Gastroesophageal sphincter (tissue), 4 donors: ENCODE measurements around the gene TBATA. TPM values are rescaled to one million over a fixed set of nuclear protein-coding genes. Genes with fewer than 3 reads are reported as not detected.

ENCODE experiments used
- ATAC-seq: fragments of 150-250 bp; one replicate; pipeline ENCODE4 v1.9.1; 2016; ENCODE audit warnings: mild to moderate bottlenecking, moderate library complexity
- H3K27ac ChIP-seq, 4 donors: fragments of 200-600 bp; sonication (generic) in 3 of 4; 1 replicate in 3 of 4; 2 replicates in 1 of 4; pipeline ENCODE4 v1.5.1; 2016 to 2019
- H3K27me3 ChIP-seq: fragments of 200-600 bp; sonication (generic); one replicate; pipeline ENCODE4 v1.5.1; 2019
- H3K36me3 ChIP-seq, 2 donors: fragments of 200-600 bp; sonication (generic); one replicate each; pipeline ENCODE4 v1.5.1; 2019; ENCODE audit warnings: control low read depth in 1 of 2
- H3K4me1 ChIP-seq, 3 donors: fragments of 200-600 bp; sonication (generic); 1 replicate in 2 of 3; 2 replicates in 1 of 3; pipeline ENCODE4 v1.5.1; 2016 to 2019; ENCODE audit warnings: control low read depth in 2 of 3
- H3K4me3 ChIP-seq, 2 donors: fragments of 200-600 bp; sonication (generic); one replicate each; pipeline ENCODE4 v1.5.1; 2019; ENCODE audit warnings: mild to moderate bottlenecking in 1 of 2, moderate library complexity in 1 of 2
- H3K9me3 ChIP-seq, 3 donors: fragments of 200-600 bp; sonication (generic); one replicate each; pipeline ENCODE4 v1.5.1; 2017 to 2019; ENCODE audit warnings: control low read depth in 2 of 3
- CTCF ChIP-seq, 4 experiments: fragments of 200-600 bp in 2 of 4; fragments of 450-650 bp in 2 of 4; sonication (generic) in 1 of 4; IDR thresholded peaks; one replicate each; pipeline ENCODE4 v1.5.1; 2017 to 2019; ENCODE audit warnings: antibody characterized with exemption in 4 of 4, mild to moderate bottlenecking in 2 of 4, moderate library complexity in 2 of 4
- EP300 ChIP-seq: sonication (generic); formaldehyde crosslinking; IDR thresholded peaks from one replicate; pipeline ENCODE4 v1.6.1; 2017; ENCODE audit warnings: antibody characterized with exemption, mild to moderate bottlenecking
- POLR2A ChIP-seq, 2 donors: fragments of 450-650 bp; IDR thresholded peaks; one replicate each; pipeline ENCODE4 v1.6.1; 2017; ENCODE audit warnings: antibody characterized with exemption in 2 of 2, mild to moderate bottlenecking in 2 of 2, moderate library complexity in 1 of 2
- POLR2AphosphoS5 ChIP-seq: sonication (generic); formaldehyde crosslinking; IDR thresholded peaks from one replicate; pipeline ENCODE4 v1.6.1; 2017; ENCODE audit warnings: antibody characterized with exemption
- WGBS, 2 donors: methylation state at CpG; one replicate each; pipeline ENCODE4 v1.1.5; 2018; ENCODE audit warnings: low coverage in 1 of 2; 5-methylcytosine and 5-hydroxymethylcytosine counted together
- total RNA-seq, 4 donors: library from RNA; depleted of rRNA; stranded (reverse); fragments of >200 nt; gene quantifications; one replicate each; pipeline ENCODE4 v1.1.0, GENCODE V29; 2016

Gene TBATA
- total RNA-seq, 4 donors from 2014 or later = not detected

DNA sequence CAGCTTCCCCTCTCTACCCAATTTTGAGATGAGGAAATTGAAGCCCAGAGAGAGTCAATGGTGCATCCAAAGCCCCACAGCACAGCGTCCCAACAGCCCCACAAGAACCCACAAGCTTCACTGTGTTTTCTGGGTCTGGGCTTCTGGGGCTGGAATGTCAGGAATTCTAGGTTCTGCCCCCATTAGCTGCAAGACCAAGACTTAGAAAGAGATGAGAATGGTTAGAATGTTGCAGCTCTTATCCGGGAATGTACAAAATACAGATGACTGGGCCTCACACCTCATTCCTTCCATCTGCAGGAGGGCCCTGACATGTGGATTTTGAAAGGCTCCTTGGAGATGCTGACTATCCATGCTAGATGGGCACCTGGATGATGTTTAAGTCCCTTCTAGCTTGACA lies 24.5 kb upstream of the TBATA start:
- ATAC-seq = no peak
- no peaks in the 10 kb centered on the region for H3K36me3 ChIP-seq
- H3K4me3 ChIP-seq = no peak overlapping the region
- H3K9me3 ChIP-seq = no peaks in the 10 kb centered on the region
- WGBS, 2 donors = 100% methylated on average over 1 of the region's 2 CpGs; no CpG with 5 or more reads in 1 of the 2 donors
- TF ChIP-seq POLR2A (IDR thresholded peaks at IDR 0.05) = no peak
- TF ChIP-seq EP300 = no peak
- no peak for TF ChIP-seq POLR2AphosphoS5
- no peaks in the 10 kb centered on the region for H3K4me1 ChIP-seq
- H3K27ac ChIP-seq = no peak overlapping the region
- H3K27me3 ChIP-seq = no peaks in the 10 kb centered on the region

DNA sequence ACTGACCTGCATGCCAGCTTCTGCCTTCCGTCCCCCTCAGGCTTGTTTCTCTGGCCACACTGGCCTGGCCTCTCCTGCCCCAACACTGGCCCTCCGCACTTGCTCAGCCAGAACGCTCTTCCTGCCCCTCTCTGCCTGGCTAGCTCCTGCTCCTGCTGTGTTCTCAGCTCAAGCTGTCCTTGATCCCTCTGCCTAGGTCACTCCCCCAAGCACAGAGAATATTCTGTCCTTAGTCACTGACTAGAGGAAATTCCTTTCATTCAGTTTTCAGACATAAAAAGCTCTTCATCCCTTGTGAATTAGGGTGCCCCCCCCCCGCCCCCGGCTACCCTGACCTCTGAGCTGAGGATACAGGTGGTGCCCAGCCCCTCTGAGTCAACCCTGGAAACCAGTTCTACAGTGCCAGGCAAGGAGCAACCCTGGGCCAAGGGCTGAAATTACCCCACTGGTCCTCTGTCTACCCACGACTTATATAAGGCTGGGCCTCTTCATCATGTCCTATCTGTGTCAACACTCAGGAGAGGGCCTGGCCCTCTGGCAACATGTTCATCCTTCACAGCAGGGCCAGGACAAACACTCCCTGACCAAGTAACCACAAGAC lies 23.9 kb upstream of the TBATA start:
- ATAC-seq = no peak
- Histone ChIP-seq H3K27me3 (no peaks in the 10 kb centered on the region), H3K9me3 (no peaks in the 10 kb centered on the region), H3K27ac (no peak overlapping the region), H3K4me1 (no peaks in the 10 kb centered on the region), H3K4me3 (no peak overlapping the region), H3K36me3 (no peaks in the 10 kb centered on the region)
- TF ChIP-seq CTCF (IDR thresholded peaks at IDR 0.05) = no peak
- TF ChIP-seq POLR2AphosphoS5 = no peak
- no peak for TF ChIP-seq EP300
- TF ChIP-seq POLR2A (IDR thresholded peaks at IDR 0.05) = no peak
- 94 to 100% methylated on average over 1 to 4 of the region's 6 CpGs for WGBS, 2 donors

GRCh38 chr10:70807556-70807955 lies 22.4 kb upstream of the TBATA start:
- TF ChIP-seq POLR2AphosphoS5 (no peak), EP300 (no peak), CTCF (IDR thresholded peaks at IDR 0.05) (no peak), POLR2A (IDR thresholded peaks at IDR 0.05) (no peak)
- Histone ChIP-seq H3K9me3 (no peaks in the 10 kb centered on the region), H3K27me3 (no peaks in the 10 kb centered on the region), H3K27ac (no peak overlapping the region), H3K4me1 (no peaks in the 10 kb centered on the region), H3K4me3 (no peak overlapping the region), H3K36me3 (no peaks in the 10 kb centered on the region)
- 79 to 86% methylated on average over 3 of the region's 3 CpGs for WGBS, 2 donors
- ATAC-seq = no peak

DNA sequence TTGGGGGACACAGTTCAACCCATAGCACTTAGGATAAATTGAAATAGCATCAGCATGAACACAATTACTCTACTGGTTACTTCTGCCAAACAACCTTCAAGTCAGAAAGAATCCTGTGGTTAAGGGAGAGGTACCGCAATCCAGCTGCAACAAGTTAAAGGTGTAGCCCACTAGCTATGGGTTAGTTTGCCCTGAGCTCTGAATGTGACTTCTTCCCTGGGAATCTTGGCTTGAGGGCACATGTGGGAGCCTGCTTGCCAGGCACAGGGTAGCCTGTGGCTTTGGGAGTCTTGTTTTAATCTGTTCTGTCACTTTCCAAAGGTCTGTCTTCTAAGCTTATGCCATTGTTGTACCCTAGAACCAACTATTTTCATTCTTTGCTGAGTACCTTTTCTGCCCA lies 21.7 kb upstream of the TBATA start:
- no peaks in the 10 kb centered on the region for H3K36me3 ChIP-seq
- no peak overlapping the region for H3K4me3 ChIP-seq
- H3K9me3 ChIP-seq = no peaks in the 10 kb centered on the region
- ATAC-seq = no peak
- H3K27me3 ChIP-seq = no peaks in the 10 kb centered on the region
- H3K27ac ChIP-seq = no peak overlapping the region
- H3K4me1 ChIP-seq = no peaks in the 10 kb centered on the region
- WGBS, 2 donors = 100% methylated on average over 1 of the region's 1 CpG
- TF ChIP-seq CTCF (IDR thresholded peaks at IDR 0.05) (no peak), POLR2A (IDR thresholded peaks at IDR 0.05) (no peak), POLR2AphosphoS5 (no peak), EP300 (no peak)

DNA sequence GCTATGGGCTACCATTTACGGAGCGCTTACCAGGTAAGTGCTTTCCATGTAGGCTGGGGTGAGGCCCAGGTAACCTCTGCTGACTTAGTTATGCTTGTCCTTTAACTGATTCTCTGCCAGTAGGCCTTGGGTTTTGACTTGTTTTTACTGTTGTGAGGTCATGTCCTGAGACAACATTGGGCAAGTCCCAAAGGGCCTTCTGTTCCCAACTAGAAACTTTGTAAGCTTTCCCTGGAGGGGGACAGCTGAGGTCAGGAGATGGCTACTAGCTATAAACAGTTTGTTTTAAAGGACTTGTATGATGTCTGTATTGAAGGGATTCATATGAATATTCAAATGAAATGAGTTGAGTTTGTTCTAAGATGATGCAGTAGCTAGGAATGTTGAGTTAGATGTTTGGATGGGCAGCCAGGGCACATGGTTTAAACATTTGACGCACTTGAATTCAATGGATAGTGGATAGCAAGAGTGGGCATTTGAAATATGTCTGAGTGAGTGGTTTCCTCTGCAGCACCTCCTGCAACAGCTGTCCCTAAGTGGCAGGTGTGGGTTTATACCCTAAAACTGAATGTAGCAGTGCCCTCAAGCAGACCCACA lies 20.5 kb upstream of the TBATA start:
- H3K27me3 ChIP-seq = no peaks in the 10 kb centered on the region
- no peaks in the 10 kb centered on the region for H3K9me3 ChIP-seq
- WGBS, 2 donors = 94 to 97% methylated on average over 2 to 3 of the region's 3 CpGs
- no peaks in the 10 kb centered on the region for H3K36me3 ChIP-seq
- no peaks in the 10 kb centered on the region for H3K4me1 ChIP-seq
- H3K4me3 ChIP-seq = no peak overlapping the region
- ATAC-seq = no peak
- no peak overlapping the region for H3K27ac ChIP-seq
- TF ChIP-seq POLR2AphosphoS5 (no peak), POLR2A (IDR thresholded peaks at IDR 0.05) (no peak)

DNA sequence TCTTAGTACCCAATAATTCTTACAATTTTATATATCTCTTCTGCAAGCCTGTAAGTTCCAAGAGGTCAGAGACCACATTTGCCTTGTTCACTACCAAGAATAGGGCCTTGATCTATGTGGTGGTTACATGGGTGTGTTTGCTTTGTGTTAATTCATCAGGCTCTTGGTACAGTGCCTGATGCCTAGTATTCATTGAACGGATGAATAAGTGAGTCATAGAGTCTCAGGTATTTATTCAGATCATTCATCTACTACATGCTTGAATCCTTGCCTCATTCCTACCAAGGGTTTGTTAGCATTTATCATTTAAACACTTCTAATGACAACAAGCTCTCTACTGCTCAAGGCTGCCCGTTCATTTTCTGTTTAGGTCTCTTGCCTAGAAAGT lies 19.2 kb upstream of the TBATA start:
- H3K4me1 ChIP-seq = no peaks in the 10 kb centered on the region
- no peaks in the 10 kb centered on the region for H3K36me3 ChIP-seq
- no peak overlapping the region for H3K4me3 ChIP-seq
- 39 to 52% methylated on average over 2 of the region's 2 CpGs for WGBS, 2 donors
- no peaks in the 10 kb centered on the region for H3K9me3 ChIP-seq
- H3K27me3 ChIP-seq = no peaks in the 10 kb centered on the region
- no peak for ATAC-seq
- TF ChIP-seq EP300 (no peak), POLR2AphosphoS5 (no peak), POLR2A (IDR thresholded peaks at IDR 0.05) (no peak), CTCF (IDR thresholded peaks at IDR 0.05) (no peak)
- H3K27ac ChIP-seq = no peak overlapping the region
